CD8-positive, alpha-beta memory T cell (primary cell): ENCODE results near the gene RPRD1A. TPM values are rescaled to one million over a fixed set of nuclear protein-coding genes. Genes with fewer than 3 reads are reported as not detected.
"Not testable (repeated sequence)": the region's sequence is repeated elsewhere in the genome, so short reads cannot be mapped to it uniquely, and the experiment has no call there.

Experiments
- CTCF ChIA-PET: fragments of 350-600 bp; sonication (Branson Sonifier 250); formaldehyde crosslinking; loops from one replicate; lab custom pipeline; 2021; ENCODE audit warnings: antibody characterized with exemption; lab: Charles Lee
- POLR2A ChIA-PET: fragments of 350-600 bp; sonication (Branson Sonifier 250); formaldehyde crosslinking; loops from one replicate; lab custom pipeline; 2021; ENCODE audit warnings: antibody characterized with exemption; lab: Charles Lee
- DNase-seq, 5 donors: peaks; one replicate each; pipeline versions ENCODE4 v3.0.0 to v3.0.0-alpha.2; 2020 to 2022; ENCODE audit warnings: mixed read lengths in 1 of 5
- H3K27ac ChIP-seq: one replicate; pipeline ENCODE4 v1.7.0; 2013; ENCODE audit warnings: low read depth, mild to moderate bottlenecking, low read length, moderate library complexity
- H3K27me3 ChIP-seq: 2 replicates; pipeline ENCODE4 v1.7.0; 2013; ENCODE audit warnings: low read length, mild to moderate bottlenecking; ENCODE audit not compliant: insufficient read depth, poor library complexity, severe bottlenecking
- H3K36me3 ChIP-seq: 2 replicates; pipeline ENCODE4 v1.7.0; 2013; ENCODE audit warnings: mild to moderate bottlenecking, low read length, moderate library complexity; ENCODE audit not compliant: insufficient read depth
- H3K4me1 ChIP-seq: 2 replicates; pipeline ENCODE4 v1.7.0; 2013; ENCODE audit warnings: mild to moderate bottlenecking, low read length, moderate library complexity; ENCODE audit not compliant: insufficient read depth
- H3K4me3 ChIP-seq: 2 replicates; pipeline ENCODE4 v1.7.0; 2013; ENCODE audit warnings: mild to moderate bottlenecking, low read length
- H3K9me3 ChIP-seq: 2 replicates; pipeline ENCODE4 v1.7.0; 2013; ENCODE audit warnings: mild to moderate bottlenecking, low read length
- H3K27ac Mint-ChIP-seq, 8 donors: one replicate each; pipeline ENCODE4 v1.8.0; 2020 to 2021; ENCODE audit warnings: mixed read lengths in 8 of 8, mild to moderate bottlenecking in 6 of 8, inconsistent platforms in 3 of 8, moderate library complexity in 3 of 8
- H3K27me3 Mint-ChIP-seq, 2 donors: one replicate each; pipeline ENCODE4 v1.8.0; 2020 to 2021; ENCODE audit warnings: mixed read lengths in 2 of 2, mild to moderate bottlenecking in 1 of 2, moderate library complexity in 1 of 2
- H3K36me3 Mint-ChIP-seq, 3 donors: one replicate each; pipeline ENCODE4 v1.8.0; 2020 to 2021; ENCODE audit warnings: mixed read lengths in 3 of 3, inconsistent platforms in 1 of 3, mild to moderate bottlenecking in 1 of 3
- H3K4me1 Mint-ChIP-seq, 3 donors: one replicate each; pipeline ENCODE4 v1.8.0; 2020 to 2021; ENCODE audit warnings: mixed read lengths in 3 of 3, inconsistent platforms in 1 of 3, mild to moderate bottlenecking in 1 of 3
- H3K4me3 Mint-ChIP-seq, 7 donors: one replicate each; pipeline ENCODE4 v1.8.0; 2020 to 2021; ENCODE audit warnings: mixed read lengths in 7 of 7, mild to moderate bottlenecking in 6 of 7, moderate library complexity in 4 of 7, inconsistent platforms in 2 of 7
- H3K9me3 Mint-ChIP-seq, 5 donors: one replicate each; pipeline ENCODE4 v1.8.0; 2020 to 2022; ENCODE audit warnings: mixed read lengths in 5 of 5, mild to moderate bottlenecking in 3 of 5, moderate library complexity in 2 of 5, inconsistent platforms in 1 of 5
- polyA plus RNA-seq: library from polyadenylated mRNA; unstranded; fragments of 300-500 nt; fragmentation: Illumina TruSeq; gene quantifications from one replicate; pipeline ENCODE4 v1.2.3, GENCODE V29; 2021
- total RNA-seq, 2 experiments: library from RNA; stranded (reverse); gene quantifications; one replicate each; pipeline ENCODE4 v1.2.3, GENCODE V29; 2021

Gene RPRD1A
- total and polyA plus RNA-seq, 3 experiments from 2014 or later: 8.7 to 23.5 (median 22.0) TPM

DNA sequence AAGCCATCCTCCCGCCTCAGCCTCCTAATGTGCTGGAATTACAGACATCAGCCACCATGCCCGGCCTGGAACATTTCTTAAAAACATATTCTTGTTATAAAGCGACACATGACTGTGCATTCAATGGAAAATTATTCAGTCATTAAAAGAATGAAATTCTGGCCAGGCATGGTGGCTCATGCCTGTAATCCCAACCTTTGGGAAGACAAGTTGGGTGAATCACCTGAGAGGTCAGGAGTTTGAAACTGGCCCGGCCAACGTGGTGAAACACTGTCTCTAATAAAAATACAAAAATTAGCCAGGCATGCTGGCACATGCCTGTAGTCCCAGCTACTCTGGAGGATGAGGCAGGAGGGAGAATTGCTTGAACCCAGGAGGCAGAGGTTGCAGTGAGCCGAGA lies 21.6 kb upstream of the RPRD1A start:
- H3K4me1 Mint-ChIP-seq: peaks cover 12 to 15% (median 12%) of the 10 kb centered on the region in 3 donors
- Histone ChIP-seq H3K4me1 (no peaks in the 10 kb centered on the region), H3K9me3 (no peaks in the 10 kb centered on the region), H3K27me3 (no peaks in the 10 kb centered on the region), H3K36me3 (no peaks in the 10 kb centered on the region), H3K4me3 (no peak overlapping the region), H3K27ac (no peak overlapping the region)
- CTCF ChIA-PET: no interaction called here
- peaks cover 0 to 4% of the 10 kb centered on the region in 2 donors for H3K27me3 Mint-ChIP-seq
- peaks cover 0 to 7% (median 0%) of the 10 kb centered on the region in 3 donors for H3K36me3 Mint-ChIP-seq
- DNase-seq: no peak
- no peak overlapping the region for H3K4me3 Mint-ChIP-seq
- H3K27ac Mint-ChIP-seq: no peak overlapping the region
- POLR2A ChIA-PET: no interaction called here
- no peaks in the 10 kb centered on the region for H3K9me3 Mint-ChIP-seq

DNA sequence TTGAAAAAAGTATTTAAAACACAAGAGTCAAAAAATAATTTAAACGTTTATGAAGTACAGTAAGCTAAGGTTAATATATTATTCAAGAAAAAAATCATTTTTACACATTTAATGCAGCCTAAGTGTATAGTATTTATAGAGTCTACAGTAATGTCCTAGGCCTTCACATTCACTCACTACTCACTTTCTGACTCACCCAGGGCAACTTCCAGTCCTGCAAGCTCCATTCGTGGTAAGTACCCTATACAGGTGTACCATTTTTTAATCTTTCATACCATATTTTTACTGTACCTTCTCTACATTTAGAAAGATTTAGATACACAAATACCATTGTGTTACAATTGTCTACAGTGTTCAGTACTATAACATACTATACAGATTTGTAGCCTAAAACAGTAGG lies 20.9 kb upstream of the RPRD1A start:
- CTCF ChIA-PET: no interaction called here
- Mint-ChIP-seq H3K27ac (no peak overlapping the region), H3K27me3 (peaks cover 0 to 3% of the 10 kb centered on the region in 2 donors), H3K4me3 (no peak overlapping the region), H3K4me1 (peaks cover 9 to 13% (median 9%) of the 10 kb centered on the region in 3 donors), H3K9me3 (no peaks in the 10 kb centered on the region), H3K36me3 (peaks cover 0 to 7% (median 0%) of the 10 kb centered on the region in 3 donors)
- no peak for DNase-seq
- POLR2A ChIA-PET: no interaction called here
- no peaks in the 10 kb centered on the region for H3K27me3 ChIP-seq
- H3K4me3 ChIP-seq: no peak overlapping the region
- no peaks in the 10 kb centered on the region for H3K9me3 ChIP-seq
- H3K36me3 ChIP-seq: no peaks in the 10 kb centered on the region
- no peak overlapping the region for H3K27ac ChIP-seq
- H3K4me1 ChIP-seq: no peaks in the 10 kb centered on the region

DNA sequence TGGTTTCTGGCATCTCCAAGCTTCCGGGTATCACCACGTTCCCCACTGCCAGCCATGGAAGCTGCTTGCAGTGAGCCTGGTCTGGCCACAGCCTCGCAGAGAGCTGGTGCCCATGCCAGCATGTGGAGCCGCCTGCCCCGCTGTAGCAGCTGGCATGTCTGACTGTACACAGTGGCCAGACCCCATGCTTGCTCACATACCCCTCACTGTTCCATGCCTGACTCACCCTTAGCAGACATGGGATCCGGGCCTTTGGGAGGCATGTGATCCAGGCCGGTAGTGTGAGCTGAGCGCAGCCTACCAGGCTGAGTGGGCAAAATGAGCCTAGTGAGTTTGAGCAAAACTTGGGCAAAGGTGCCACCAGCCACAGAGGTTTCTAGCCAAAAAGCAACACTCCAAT lies 18.8 kb upstream of the RPRD1A start:
- Histone ChIP-seq H3K36me3 (no peaks in the 10 kb centered on the region), H3K9me3 (no peaks in the 10 kb centered on the region), H3K27me3 (no peaks in the 10 kb centered on the region), H3K27ac (no peak overlapping the region), H3K4me1 (no peaks in the 10 kb centered on the region), H3K4me3 (no peak overlapping the region)
- Mint-ChIP-seq H3K9me3 (peaks cover 4 to 5% (median 5%) of the 10 kb centered on the region in 5 donors), H3K27ac (no peak overlapping the region), H3K4me3 (no peak overlapping the region), H3K36me3 (peaks cover 0 to 12% (median 0%) of the 10 kb centered on the region in 3 donors), H3K4me1 (peaks cover 0 to 2% (median 0%) of the 10 kb centered on the region in 3 donors), H3K27me3 (peaks cover 2 to 5% of the 10 kb centered on the region in 2 donors)
- no peak for DNase-seq
- CTCF ChIA-PET: interaction anchor here (1.1 kb wide), 1 partner anchor 9 kb away, joined by 7 read pairs; no protein-coding TSS in a partner anchor
- POLR2A ChIA-PET: no interaction called here

DNA sequence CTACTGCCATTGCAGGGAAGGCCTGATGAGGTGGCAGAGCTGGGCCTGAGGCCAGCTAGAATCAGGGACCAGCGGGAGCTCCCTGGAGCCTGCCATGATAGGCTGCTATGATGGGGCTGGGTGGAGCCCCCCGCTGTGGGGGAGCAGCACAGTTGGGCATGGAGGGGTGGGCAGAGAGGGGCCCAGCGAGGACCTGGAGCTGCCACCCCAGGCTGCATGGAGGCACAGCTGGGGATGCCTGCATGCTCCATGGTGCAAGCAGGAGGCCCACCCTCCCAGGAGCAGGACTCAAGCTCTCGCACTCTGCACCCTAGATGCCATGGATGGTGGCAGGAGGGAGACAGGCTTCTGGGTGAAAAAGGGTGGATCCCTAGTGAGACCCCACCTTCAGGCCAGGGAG lies 17.8 kb upstream of the RPRD1A start:
- no peaks in the 10 kb centered on the region for H3K4me1 ChIP-seq
- H3K4me3 Mint-ChIP-seq: no peak overlapping the region
- H3K9me3 Mint-ChIP-seq: peaks cover 9 to 15% (median 15%) of the 10 kb centered on the region in 5 donors
- no peak for DNase-seq
- peaks cover 0 to 2% (median 0%) of the 10 kb centered on the region in 3 donors for H3K4me1 Mint-ChIP-seq
- no peaks in the 10 kb centered on the region for H3K36me3 ChIP-seq
- no peak overlapping the region for H3K27ac Mint-ChIP-seq
- H3K27me3 Mint-ChIP-seq: peaks cover 2 to 10% of the 10 kb centered on the region in 2 donors
- CTCF ChIA-PET: interaction anchor here (1.1 to 1.5 kb wide), 2 partner anchors 10 to 11 kb away, joined by 4 to 7 read pairs; no protein-coding TSS in a partner anchor
- no peak overlapping the region for H3K27ac ChIP-seq
- H3K4me3 ChIP-seq: no peak overlapping the region
- H3K36me3 Mint-ChIP-seq: peaks cover 0 to 22% (median 0%) of the 10 kb centered on the region in 3 donors
- POLR2A ChIA-PET: no interaction called here
- no peaks in the 10 kb centered on the region for H3K9me3 ChIP-seq
- no peaks in the 10 kb centered on the region for H3K27me3 ChIP-seq

DNA sequence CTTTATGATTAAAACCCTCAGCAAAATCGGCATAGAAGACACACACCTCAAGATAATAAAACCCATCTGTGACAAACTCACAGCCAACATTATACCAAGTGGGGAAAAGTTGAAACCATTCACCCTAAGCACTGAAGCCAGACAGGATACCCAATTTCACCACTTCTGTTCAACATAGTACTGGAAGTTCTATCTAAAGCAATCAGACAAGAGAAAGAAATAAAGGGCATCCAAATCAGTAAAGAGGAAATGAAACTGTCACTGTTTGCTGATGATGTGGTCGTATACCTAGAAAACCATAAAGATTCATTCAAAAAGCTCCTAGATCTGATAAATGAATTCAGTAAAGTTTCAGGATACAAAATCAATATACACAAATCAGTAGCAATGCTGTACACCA lies 16.4 kb upstream of the RPRD1A start:
- CTCF ChIA-PET: interaction anchor here (1.5 kb wide), 1 partner anchor 12 kb away, joined by 4 read pairs; no protein-coding TSS in a partner anchor
- Mint-ChIP-seq H3K27ac (no peak overlapping the region), H3K27me3 (peaks cover 4 to 19% of the 10 kb centered on the region in 2 donors)

DNA sequence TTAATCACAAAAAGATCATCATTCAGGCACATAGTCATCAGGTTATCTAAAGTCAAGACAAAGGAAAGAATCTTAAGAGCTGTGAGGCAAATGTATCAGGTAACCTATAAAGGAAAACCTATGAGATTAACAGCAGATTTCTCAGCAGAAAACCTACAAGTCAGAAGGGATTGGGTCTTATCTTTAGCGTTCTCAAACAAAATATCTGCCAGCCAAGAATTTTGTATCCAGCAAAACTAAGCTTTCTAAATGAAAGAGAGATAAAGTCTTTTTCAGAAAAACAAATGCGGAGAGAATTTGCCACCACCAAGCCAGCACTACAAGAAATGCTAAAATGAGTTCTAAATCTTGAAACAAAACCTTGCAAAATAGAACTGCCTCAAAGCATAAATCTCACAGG lies 13.8 kb upstream of the RPRD1A start:
- CTCF ChIA-PET: interaction anchor here (1.4 kb wide), 1 partner anchor 204 kb away, joined by 3 read pairs; no protein-coding TSS in a partner anchor

More for the DNA sequence above, 16.4 kb upstream of the RPRD1A start:
- Histone ChIP-seq H3K36me3 (no peaks in the 10 kb centered on the region), H3K4me1 (no peaks in the 10 kb centered on the region), H3K9me3 (no peaks in the 10 kb centered on the region), H3K27me3 (no peaks in the 10 kb centered on the region), H3K27ac (no peak overlapping the region), H3K4me3 (no peak overlapping the region)
- POLR2A ChIA-PET: no interaction called here
- Mint-ChIP-seq H3K9me3 (peaks cover 9 to 20% (median 17%) of the 10 kb centered on the region in 5 donors), H3K4me1 (peaks cover 0 to 2% (median 0%) of the 10 kb centered on the region in 3 donors), H3K36me3 (peaks cover 0 to 27% (median 0%) of the 10 kb centered on the region in 3 donors), H3K4me3 (no peak overlapping the region)
- DNase-seq: no peak

DNA sequence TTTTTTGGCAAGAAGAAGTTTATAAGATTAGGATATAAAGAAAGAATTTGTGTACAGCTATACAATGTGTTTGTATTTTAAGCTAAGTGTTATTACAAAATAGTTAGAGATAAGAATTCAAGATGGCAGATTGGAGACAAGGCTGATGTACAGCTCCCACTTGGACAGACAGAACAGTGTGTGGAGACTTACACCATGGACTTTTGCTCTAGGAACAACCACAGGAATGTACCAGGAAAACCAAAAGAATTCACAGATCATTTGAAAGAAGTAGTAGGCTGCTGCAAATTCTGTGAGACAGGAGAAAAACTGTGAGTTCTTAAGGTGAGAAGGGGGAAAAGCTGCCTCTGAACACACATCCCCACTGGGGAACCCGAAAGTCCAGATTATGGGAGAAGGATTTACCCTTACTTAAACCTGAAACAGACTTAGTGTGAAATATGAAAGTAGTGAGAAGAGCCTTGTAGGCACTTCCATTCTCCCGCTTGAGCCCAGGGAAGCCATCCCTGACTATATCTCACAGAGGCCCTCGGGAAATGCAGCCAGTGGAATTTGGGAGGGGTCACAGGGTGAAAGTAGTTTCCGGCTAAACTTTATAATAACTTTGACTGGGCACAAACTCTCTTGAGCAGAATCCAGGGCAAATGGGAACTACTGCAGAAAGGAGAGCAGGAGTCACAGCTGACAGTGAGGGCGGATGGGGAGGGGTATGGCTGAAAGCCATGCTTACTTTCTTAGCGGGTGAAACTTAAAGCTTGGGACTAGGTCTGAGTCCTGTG lies 11.6 kb upstream of the RPRD1A start:
- Histone ChIP-seq H3K36me3 (no peaks in the 10 kb centered on the region), H3K4me1 (no peaks in the 10 kb centered on the region), H3K4me3 (no peak overlapping the region), H3K27me3 (no peaks in the 10 kb centered on the region), H3K27ac (no peak overlapping the region), H3K9me3 (no peaks in the 10 kb centered on the region)
- no peak overlapping the region for H3K4me3 Mint-ChIP-seq
- H3K36me3 Mint-ChIP-seq: peaks cover 0 to 22% (median 0%) of the 10 kb centered on the region in 3 donors
- H3K27ac Mint-ChIP-seq: no peak overlapping the region
- DNase-seq: no peak
- peaks cover 13 to 37% of the 10 kb centered on the region in 2 donors for H3K27me3 Mint-ChIP-seq
- ChIA-PET CTCF (no interaction called here), POLR2A (no interaction called here)
- H3K9me3 Mint-ChIP-seq: peaks cover 9 to 21% (median 17%) of the 10 kb centered on the region in 5 donors
- H3K4me1 Mint-ChIP-seq: peaks cover 0 to under 1% (median 0%) of the 10 kb centered on the region in 3 donors

More for the DNA sequence above, 13.8 kb upstream of the RPRD1A start:
- H3K4me1 Mint-ChIP-seq, H3K4me3 Mint-ChIP-seq, H3K4me3 ChIP-seq, H3K27ac ChIP-seq, H3K4me1 ChIP-seq, H3K27ac Mint-ChIP-seq, H3K36me3 ChIP-seq, H3K27me3 ChIP-seq, H3K9me3 ChIP-seq, DNase-seq, POLR2A ChIA-PET: not testable (repeated sequence)
- H3K27me3 Mint-ChIP-seq: peaks cover 4 to 23% of the 10 kb centered on the region in 2 donors
- H3K9me3 Mint-ChIP-seq: peaks cover 9 to 21% (median 17%) of the 10 kb centered on the region in 5 donors
- H3K36me3 Mint-ChIP-seq: peaks cover 0 to 29% (median 0%) of the 10 kb centered on the region in 3 donors

DNA sequence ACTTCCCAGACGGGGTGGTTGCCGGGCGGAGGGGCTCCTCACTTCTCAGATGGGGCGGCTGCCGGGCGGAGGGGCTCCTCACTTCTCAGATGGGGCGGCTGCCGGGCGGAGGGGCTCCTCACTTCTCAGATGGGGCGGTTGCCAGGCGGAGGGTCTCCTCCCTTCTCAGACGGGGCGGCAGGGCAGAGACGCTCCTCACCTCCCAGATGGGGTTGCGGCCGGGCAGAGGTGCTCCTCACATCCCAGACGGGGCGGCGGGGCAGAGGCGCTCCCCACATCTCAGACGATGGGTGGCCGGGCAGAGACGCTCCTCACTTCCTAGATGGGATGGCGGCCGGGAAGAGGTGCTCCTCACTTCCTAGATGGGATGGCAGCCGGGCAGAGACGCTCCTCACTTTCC lies 10.4 kb upstream of the RPRD1A start:
- H3K4me1 Mint-ChIP-seq, H3K4me1 ChIP-seq, POLR2A ChIA-PET, H3K4me3 ChIP-seq, H3K27ac ChIP-seq, H3K27ac Mint-ChIP-seq, H3K9me3 ChIP-seq, CTCF ChIA-PET, H3K27me3 ChIP-seq, H3K4me3 Mint-ChIP-seq, DNase-seq, H3K36me3 ChIP-seq: not testable (repeated sequence)
- peaks cover 9 to 21% (median 17%) of the 10 kb centered on the region in 5 donors for H3K9me3 Mint-ChIP-seq
- H3K36me3 Mint-ChIP-seq: peaks cover 0 to 22% (median 0%) of the 10 kb centered on the region in 3 donors
- H3K27me3 Mint-ChIP-seq: peaks cover 17 to 41% of the 10 kb centered on the region in 2 donors
